ENCODE measurements around the gene PSMC1.

Gene PSMC1

DNA sequence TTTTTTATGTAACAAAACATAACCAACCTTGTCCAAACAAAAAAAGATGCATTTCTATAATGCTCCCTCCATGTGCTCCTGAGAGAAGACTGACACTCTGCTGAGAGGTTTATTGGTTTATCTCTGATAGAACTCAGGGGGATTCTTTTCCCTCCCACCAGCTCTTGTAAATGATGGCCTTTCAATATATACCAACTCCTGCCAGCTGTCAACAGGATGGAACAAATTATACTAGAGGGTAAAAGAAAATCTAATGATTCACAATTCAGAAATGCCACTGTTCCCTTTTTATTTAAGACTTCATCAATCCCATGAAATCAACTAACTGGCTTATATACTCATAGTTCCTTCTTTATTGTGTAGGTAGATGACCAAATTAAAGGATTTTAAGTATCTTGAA is 25.4 kb downstream of the PSMC1 start:
- Mint-ChIP-seq H3K9me3 (no peaks in the 10 kb centered on the region), H3K4me1 (no peaks in the 10 kb centered on the region), H3K4me3 (no peak overlapping the region), H3K27ac (no peak overlapping the region), H3K36me3 (peaks cover 14% of the 10 kb centered on the region), H3K27me3 (no peaks in the 10 kb centered on the region)
- CTCF ChIA-PET = interaction anchor here (1.2 to 1.5 kb wide), 3 partner anchors 8 to 25 kb away, joined by 3 to 5 read pairs (median 3); partner anchors contain the start of gene PSMC1
- DNase-seq = no peak

GRCh38 chr14:90287791-90288190 is 31.4 kb downstream of the PSMC1 start:
- H3K4me3 Mint-ChIP-seq = no peak overlapping the region
- CTCF ChIA-PET = interaction anchor here (0.6 to 1.7 kb wide), 2 partner anchors 112 to 230 kb away, joined by 4 read pairs; no protein-coding TSS in a partner anchor
- H3K27me3 Mint-ChIP-seq = no peaks in the 10 kb centered on the region
- H3K9me3 Mint-ChIP-seq = no peaks in the 10 kb centered on the region
- peaks cover 26% of the 10 kb centered on the region for H3K36me3 Mint-ChIP-seq
- H3K4me1 Mint-ChIP-seq = no peaks in the 10 kb centered on the region
- no peak for DNase-seq
- H3K27ac Mint-ChIP-seq = no peak overlapping the region

- H3K4me3 Mint-ChIP-seq = no peak overlapping the region
- no peak for DNase-seq
- CTCF ChIA-PET = interaction anchor here (0.8 to 3.2 kb wide), 7 partner anchors 8 to 409 kb away, joined by 3 to 18 read pairs (median 4); no protein-coding TSS in a partner anchor
- no peaks in the 10 kb centered on the region for H3K9me3 Mint-ChIP-seq
- peaks cover 28% of the 10 kb centered on the region for H3K36me3 Mint-ChIP-seq
- H3K27me3 Mint-ChIP-seq = no peaks in the 10 kb centered on the region
- H3K4me1 Mint-ChIP-seq = no peaks in the 10 kb centered on the region
- H3K27ac Mint-ChIP-seq = no peak overlapping the region
Measured at GRCh38 chr14:90288651-90289355, 32.5 kb downstream of the PSMC1 start.

GRCh38 chr14:90290337-90291011 is 34.1 kb downstream of the PSMC1 start:
- H3K9me3 Mint-ChIP-seq = no peaks in the 10 kb centered on the region
- no peak overlapping the region for H3K27ac Mint-ChIP-seq
- H3K36me3 Mint-ChIP-seq = peaks cover 29% of the 10 kb centered on the region
- no peaks in the 10 kb centered on the region for H3K27me3 Mint-ChIP-seq
- H3K4me3 Mint-ChIP-seq = no peak overlapping the region
- CTCF ChIA-PET = interaction anchor here (1.0 to 3.2 kb wide), 3 partner anchors 9 to 407 kb away, joined by 5 to 18 read pairs (median 5); no protein-coding TSS in a partner anchor
- H3K4me1 Mint-ChIP-seq = no peaks in the 10 kb centered on the region
- DNase-seq = no peak

- no peak overlapping the region for H3K27ac Mint-ChIP-seq
Measured at GRCh38 chr14:90291699-90292098, 35.3 kb downstream of the PSMC1 start.

DNA sequence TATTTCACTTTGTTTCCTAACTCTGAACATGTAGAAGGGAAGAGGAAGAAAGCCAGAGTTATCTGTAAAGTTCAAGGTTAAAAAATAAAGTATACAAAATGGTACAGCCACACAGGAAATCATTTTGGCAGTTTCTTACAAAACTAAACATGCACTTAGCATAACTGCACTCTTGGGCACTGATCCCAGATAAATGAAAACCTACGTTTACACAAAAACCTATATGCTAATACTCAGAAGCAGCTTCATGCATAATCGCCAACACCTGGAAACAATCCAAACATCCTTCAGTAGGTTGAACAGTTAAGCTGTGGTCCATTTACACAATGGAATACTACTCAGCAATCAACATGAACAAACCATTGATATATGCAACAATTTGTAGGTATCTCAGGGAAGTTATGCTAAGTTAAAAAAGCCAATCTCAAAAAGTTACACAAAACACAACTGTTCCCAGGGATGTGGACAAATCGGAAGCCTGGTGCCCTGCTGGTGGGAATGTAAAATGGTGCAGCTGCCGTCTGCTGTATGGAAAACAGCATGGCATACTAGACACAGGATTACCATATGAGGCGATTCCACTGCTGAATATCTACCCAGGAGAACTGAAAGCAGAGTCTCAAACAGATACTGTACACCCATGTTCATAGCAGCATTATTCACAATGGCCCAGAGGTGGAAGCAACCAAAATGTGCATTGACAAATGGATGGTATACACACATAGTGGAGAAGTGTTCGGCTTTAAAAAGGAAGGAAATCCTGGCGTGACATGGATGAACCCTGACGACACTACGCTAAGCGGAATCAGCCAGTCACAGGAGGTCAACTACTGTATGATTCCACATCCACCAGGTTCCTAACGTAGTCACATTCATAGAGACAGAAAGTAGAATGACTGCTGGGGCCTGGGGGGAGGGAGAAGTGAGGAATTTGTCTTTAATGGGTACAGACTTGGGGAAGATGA is 37.7 kb downstream of the PSMC1 start:
- CTCF ChIA-PET = no interaction called here
- Mint-ChIP-seq H3K9me3 (no peaks in the 10 kb centered on the region), H3K27me3 (no peaks in the 10 kb centered on the region), H3K27ac (no peak overlapping the region), H3K36me3 (peaks cover 26% of the 10 kb centered on the region), H3K4me3 (no peak overlapping the region), H3K4me1 (no peaks in the 10 kb centered on the region)
- no peak for DNase-seq

More at GRCh38 chr14:90291699-90292098, 35.3 kb downstream of the PSMC1 start:
- Mint-ChIP-seq H3K9me3 (no peaks in the 10 kb centered on the region), H3K4me3 (no peak overlapping the region), H3K27me3 (no peaks in the 10 kb centered on the region), H3K36me3 (peaks cover 26% of the 10 kb centered on the region), H3K4me1 (no peaks in the 10 kb centered on the region)
- CTCF ChIA-PET = no interaction called here
- no peak for DNase-seq

GRCh38 chr14:90294872-90295271 is 38.5 kb downstream of the PSMC1 start:
- H3K4me3 Mint-ChIP-seq = no peak overlapping the region
- H3K36me3 Mint-ChIP-seq = peaks cover 25% of the 10 kb centered on the region

DNA sequence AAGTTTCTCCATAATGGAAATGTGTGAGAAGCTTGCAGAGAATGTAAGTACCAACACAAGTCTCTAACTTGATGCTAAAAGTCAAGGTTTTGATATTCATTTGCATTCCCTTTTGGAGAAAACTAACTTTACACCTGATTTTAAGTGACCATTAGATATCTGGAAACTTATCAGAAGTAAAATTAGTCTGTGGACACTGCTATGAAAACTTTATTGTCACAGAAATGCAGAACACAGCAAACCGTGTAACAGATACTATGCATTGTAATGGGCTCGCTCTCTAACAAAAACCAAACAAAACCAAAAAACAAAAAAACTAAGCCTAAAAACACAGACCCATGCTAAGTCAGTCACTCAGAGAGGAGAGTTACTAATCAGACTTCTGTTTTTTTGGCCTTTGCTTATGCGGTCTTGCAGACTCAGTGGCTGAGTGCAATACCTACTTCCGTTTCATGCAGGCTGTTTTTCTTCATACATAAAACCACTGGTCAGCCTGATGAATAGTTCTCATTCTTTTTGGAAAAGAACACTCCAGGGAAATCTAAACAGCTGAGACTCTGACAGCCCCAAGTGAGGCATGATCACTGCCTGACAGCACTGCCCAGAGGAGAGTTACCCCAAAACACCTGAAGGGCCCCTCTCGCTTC is 39.6 kb downstream of the PSMC1 start:
- CTCF ChIA-PET = no interaction called here
- no peaks in the 10 kb centered on the region for H3K27me3 Mint-ChIP-seq
- H3K4me1 Mint-ChIP-seq = peaks cover 6% of the 10 kb centered on the region
- H3K9me3 Mint-ChIP-seq = peaks cover 2% of the 10 kb centered on the region
- no peak for DNase-seq
- H3K36me3 Mint-ChIP-seq = peaks cover 25% of the 10 kb centered on the region
- H3K27ac Mint-ChIP-seq = no peak overlapping the region
- no peak overlapping the region for H3K4me3 Mint-ChIP-seq

More at GRCh38 chr14:90294872-90295271, 38.5 kb downstream of the PSMC1 start:
- no peak for DNase-seq
- H3K4me1 Mint-ChIP-seq = no peaks in the 10 kb centered on the region
- no peaks in the 10 kb centered on the region for H3K27me3 Mint-ChIP-seq
- H3K9me3 Mint-ChIP-seq = no peaks in the 10 kb centered on the region
- H3K27ac Mint-ChIP-seq = no peak overlapping the region
- CTCF ChIA-PET = no interaction called here

DNA sequence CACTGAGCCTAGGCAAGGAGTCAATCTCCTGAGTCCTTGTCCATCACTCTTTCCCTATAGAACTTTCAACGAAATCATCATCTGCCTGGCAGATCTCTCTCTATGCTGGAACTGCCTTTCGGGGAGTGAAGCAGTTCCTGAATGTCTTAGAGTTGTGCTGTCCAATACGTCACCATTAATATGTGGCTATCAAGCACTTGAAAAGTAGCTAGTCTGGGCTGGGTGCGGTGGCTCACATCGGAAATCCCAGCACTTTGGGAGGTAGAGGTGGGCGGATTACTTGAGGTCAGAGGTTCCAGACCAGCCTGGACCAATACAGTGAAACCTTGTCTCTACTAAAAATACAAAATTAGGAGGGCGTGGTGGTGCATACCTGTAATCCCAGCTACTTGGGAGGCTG is 40.3 kb downstream of the PSMC1 start:
- CTCF ChIA-PET = no interaction called here
- DNase-seq = no peak
- H3K4me3 Mint-ChIP-seq = no peak overlapping the region
- H3K36me3 Mint-ChIP-seq = peaks cover 24% of the 10 kb centered on the region
- H3K9me3 Mint-ChIP-seq = peaks cover 2% of the 10 kb centered on the region
- no peaks in the 10 kb centered on the region for H3K27me3 Mint-ChIP-seq
- peaks cover 8% of the 10 kb centered on the region for H3K4me1 Mint-ChIP-seq
- no peak overlapping the region for H3K27ac Mint-ChIP-seq

DNA sequence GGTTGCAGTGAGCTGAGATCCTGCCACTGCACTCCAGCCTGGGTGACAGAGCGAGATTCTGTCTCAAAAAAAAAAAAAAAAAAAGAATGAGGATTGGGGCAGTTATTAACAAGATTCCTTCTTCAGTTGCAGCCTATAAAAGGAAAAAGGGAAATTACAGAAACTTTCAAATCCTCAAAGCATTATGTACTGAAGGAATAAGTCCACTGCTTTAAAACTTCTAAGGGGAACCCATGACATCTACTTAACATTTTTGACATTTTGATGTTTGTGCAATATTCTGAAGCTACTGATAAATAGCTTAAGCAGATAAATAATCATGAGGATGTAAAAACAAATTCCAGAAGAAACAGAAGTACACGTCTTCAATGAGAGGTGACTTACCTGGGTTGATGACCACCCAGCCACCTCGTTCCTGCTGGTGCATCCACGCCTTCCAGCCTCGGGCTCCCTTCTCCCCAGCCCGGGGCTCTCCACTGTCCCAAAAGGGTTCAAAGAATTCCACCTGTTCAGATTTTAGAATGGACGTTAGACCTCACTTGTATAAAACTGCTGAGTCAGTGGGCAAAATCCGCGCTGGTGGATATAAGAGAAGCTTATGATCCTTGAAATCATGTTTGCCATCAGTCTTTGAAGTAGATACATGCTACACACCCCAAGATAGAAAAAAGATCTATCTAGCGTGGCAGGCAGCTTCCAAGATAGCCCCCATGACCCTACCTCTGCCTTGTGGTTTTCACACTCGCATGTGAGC is 41.7 kb downstream of the PSMC1 start:
- H3K27me3 Mint-ChIP-seq = no peaks in the 10 kb centered on the region
- H3K9me3 Mint-ChIP-seq = peaks cover 2% of the 10 kb centered on the region
- CTCF ChIA-PET = interaction anchor here (1.2 to 1.9 kb wide), 2 partner anchors 9 to 399 kb away, joined by 3 to 9 read pairs; no protein-coding TSS in a partner anchor
- peaks cover 25% of the 10 kb centered on the region for H3K36me3 Mint-ChIP-seq
- no peak overlapping the region for H3K4me3 Mint-ChIP-seq
- peaks cover 8% of the 10 kb centered on the region for H3K4me1 Mint-ChIP-seq
- DNase-seq = no peak
- H3K27ac Mint-ChIP-seq = no peak overlapping the region

DNA sequence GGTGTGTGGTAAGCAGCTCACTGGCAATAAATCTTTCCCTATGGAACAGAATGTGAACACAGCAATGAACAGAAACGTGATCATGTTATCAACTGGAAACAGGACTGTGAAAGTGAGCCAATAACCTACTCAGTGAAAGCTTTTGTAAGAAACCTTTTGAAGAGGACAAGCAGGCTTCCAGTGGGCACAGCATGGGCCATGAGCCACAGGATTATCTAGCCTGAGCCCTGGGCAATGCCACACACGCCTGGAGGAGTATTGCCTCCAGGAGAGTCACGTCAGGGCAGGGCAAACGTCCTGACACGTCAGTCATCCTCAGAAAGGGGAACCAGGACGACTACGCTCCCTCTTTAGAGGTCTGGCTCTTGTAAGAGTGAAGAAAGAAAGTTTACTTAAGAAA is 43.1 kb downstream of the PSMC1 start:
- H3K4me3 Mint-ChIP-seq = no peak overlapping the region

DNA sequence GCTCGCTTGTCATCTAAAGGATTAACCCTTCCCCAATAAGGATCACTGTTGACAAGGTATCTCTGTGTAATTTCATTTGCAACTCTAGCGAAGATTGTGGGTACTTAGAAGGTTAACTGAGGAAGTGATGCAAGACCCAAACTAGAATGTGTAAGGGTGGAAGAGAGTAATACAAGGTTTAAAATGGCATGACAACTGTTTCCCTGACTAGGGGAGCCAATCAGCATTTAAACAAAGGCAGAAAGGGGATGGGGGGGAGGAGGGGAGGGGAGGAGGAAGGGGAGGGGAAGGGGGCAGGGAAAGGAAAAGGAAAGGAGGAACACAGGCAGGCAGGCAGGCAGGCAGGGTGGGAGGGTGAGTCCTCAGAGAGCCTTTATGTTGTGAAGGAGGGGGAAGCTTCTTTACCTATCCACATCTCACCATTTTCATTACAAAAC is 44.3 kb downstream of the PSMC1 start:
- peaks cover 2% of the 10 kb centered on the region for H3K9me3 Mint-ChIP-seq
- H3K27ac Mint-ChIP-seq = peak overlapping the region; percentile 82
- peaks cover 26% of the 10 kb centered on the region for H3K36me3 Mint-ChIP-seq
- no peak for DNase-seq
- peaks cover 8% of the 10 kb centered on the region for H3K4me1 Mint-ChIP-seq
- H3K4me3 Mint-ChIP-seq = no peak overlapping the region
- no peaks in the 10 kb centered on the region for H3K27me3 Mint-ChIP-seq
- CTCF ChIA-PET = interaction anchor here (1.0 to 3.4 kb wide), 4 partner anchors 82 to 459 kb away, joined by 3 to 27 read pairs (median 4); no protein-coding TSS in a partner anchor

More for the DNA sequence above, 43.1 kb downstream of the PSMC1 start:
- Mint-ChIP-seq H3K27ac (no peak overlapping the region), H3K27me3 (no peaks in the 10 kb centered on the region), H3K4me1 (peaks cover 8% of the 10 kb centered on the region), H3K36me3 (peaks cover 26% of the 10 kb centered on the region), H3K9me3 (peaks cover 2% of the 10 kb centered on the region)
- DNase-seq = no peak
- CTCF ChIA-PET = interaction anchor here (1.2 to 1.9 kb wide), 2 partner anchors 10 to 397 kb away, joined by 3 to 9 read pairs; no protein-coding TSS in a partner anchor

GRCh38 chr14:90301122-90301521 is 44.8 kb downstream of the PSMC1 start:
- CTCF ChIA-PET = interaction anchor here (0.6 to 3.4 kb wide), 8 partner anchors 17 to 458 kb away, joined by 3 to 27 read pairs (median 4); no protein-coding TSS in a partner anchor

More at GRCh38 chr14:90301122-90301521, 44.8 kb downstream of the PSMC1 start:
- Mint-ChIP-seq H3K4me3 (no peak overlapping the region), H3K27ac (peak overlapping the region; percentile 56), H3K27me3 (no peaks in the 10 kb centered on the region), H3K9me3 (peaks cover 2% of the 10 kb centered on the region), H3K4me1 (peaks cover 8% of the 10 kb centered on the region), H3K36me3 (peaks cover 24% of the 10 kb centered on the region)
- DNase-seq = no peak

Measured in activated naive CD4-positive, alpha-beta T cell treated with anti-CD3 and anti-CD28 coated beads, Interleukin-2, amount 10 ng/mL, durations not matched to agents 7 days and 5 days (primary cell).